ENCODE measurements around the gene MYMX.
A peak's percentile ranks its signal among the peaks of the same experiment; 100 is the strongest.
"Not testable (repeated sequence)": the region's sequence is repeated elsewhere in the genome, so short reads cannot be mapped to it uniquely, and the experiment has no call there.

Gene MYMX

GRCh38 chr6:44185953-44186634, 30.6 kb upstream of the MYMX start:
- FAIRE-seq = no peak
- no peak for DNase-seq (ENCODE audit: extremely low spot score, insufficient read length, low read depth)

DNA sequence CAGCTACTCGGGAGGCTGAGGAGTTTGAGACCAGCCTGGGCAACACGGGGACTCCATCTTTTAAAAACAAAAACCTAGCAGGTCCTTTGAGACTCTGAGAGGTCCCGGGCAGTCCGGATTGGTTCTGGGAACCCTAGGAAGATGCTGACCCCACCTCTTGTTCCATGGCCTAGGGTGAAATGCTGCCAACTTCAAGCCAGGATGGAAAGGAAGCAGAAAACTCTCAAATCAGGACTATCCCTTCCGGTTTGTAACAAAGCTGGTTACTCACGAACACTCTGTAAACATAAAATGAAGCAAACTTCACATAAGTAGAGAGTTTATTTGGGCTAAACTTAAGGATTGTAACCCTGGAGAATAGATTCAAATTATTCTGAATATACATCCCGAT, 30.1 kb upstream of the MYMX start:
- no peak for DNase-seq (ENCODE audit: extremely low spot score, insufficient read length, low read depth)
- no peak for FAIRE-seq

GRCh38 chr6:44188819-44189218, 27.9 kb upstream of the MYMX start:
- DNase-seq (ENCODE audit: extremely low spot score, insufficient read length, low read depth) (no peak), FAIRE-seq (no peak)

GRCh38 chr6:44189257-44189656, 27.5 kb upstream of the MYMX start:
- FAIRE-seq (no peak), DNase-seq (ENCODE audit: extremely low spot score, insufficient read length, low read depth) (no peak)

DNA sequence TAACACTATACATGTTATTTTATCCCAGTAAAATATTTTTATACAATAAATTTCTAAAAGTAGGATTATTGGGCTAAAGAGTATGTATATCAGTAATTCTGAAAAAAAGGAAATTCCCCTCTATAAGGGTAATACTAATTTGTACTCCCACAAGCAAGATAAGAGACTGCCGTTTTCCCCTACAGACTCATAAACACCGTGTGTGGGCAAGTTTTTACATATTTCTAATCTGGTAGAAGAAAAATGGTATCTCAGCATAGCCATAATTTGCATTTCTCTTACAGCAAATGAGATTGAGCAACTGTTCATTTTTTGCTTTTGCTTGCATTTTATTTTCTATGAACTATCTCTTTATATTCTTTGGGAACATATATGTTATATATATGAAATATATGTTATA, 26.0 kb upstream of the MYMX start:
- no peak for DNase-seq (ENCODE audit: extremely low spot score, insufficient read length, low read depth)
- FAIRE-seq = peak; percentile 41

DNA sequence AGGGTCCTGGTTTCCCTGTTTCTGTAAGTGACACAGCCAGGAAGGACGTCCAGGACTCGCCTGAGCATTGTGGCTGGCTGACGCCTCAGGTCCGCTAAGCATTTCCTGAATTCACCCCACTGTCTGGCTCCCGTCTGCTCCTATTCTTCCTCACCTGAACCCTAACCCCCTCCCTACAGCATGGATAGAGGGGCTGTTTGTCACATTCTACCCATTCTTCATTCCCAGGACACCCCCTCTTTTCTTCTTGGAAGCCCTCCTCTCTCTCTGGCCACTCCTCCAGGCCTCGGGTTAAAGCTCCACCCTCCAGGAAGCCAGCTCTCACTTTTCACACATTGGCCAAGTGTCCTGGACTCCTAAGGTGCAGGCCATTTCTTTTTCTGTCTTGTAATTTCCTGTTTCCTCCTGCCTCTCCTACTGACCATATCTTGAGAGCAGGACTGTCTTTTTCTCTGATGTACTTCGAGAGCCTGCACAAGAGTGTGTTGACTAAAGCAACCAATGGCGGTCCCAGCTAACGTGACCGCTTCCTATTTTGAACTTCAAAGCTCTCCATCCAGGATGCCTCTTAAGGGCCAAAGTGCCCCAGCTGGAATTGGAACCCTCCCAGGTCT, 24.2 kb upstream of the MYMX start:
- DNase-seq (ENCODE audit: extremely low spot score, insufficient read length, low read depth) = no peak
- no peak for FAIRE-seq

GRCh38 chr6:44193307-44193910, 23.3 kb upstream of the MYMX start:
- DNase-seq (ENCODE audit: extremely low spot score, insufficient read length, low read depth) (no peak), FAIRE-seq (no peak)

- no peak for FAIRE-seq
- DNase-seq (ENCODE audit: extremely low spot score, insufficient read length, low read depth) = no peak
Observed at GRCh38 chr6:44194326-44194725, 22.4 kb upstream of the MYMX start.

- FAIRE-seq = not testable (repeated sequence)
Observed at GRCh38 chr6:44196351-44196750, 20.4 kb upstream of the MYMX start.

GRCh38 chr6:44198684-44199083, 18.0 kb upstream of the MYMX start:
- DNase-seq (ENCODE audit: extremely low spot score, insufficient read length, low read depth) = no peak
- no peak for FAIRE-seq

More at GRCh38 chr6:44196351-44196750, 20.4 kb upstream of the MYMX start:
- not testable (repeated sequence) for DNase-seq (ENCODE audit: extremely low spot score, insufficient read length, low read depth)

DNA sequence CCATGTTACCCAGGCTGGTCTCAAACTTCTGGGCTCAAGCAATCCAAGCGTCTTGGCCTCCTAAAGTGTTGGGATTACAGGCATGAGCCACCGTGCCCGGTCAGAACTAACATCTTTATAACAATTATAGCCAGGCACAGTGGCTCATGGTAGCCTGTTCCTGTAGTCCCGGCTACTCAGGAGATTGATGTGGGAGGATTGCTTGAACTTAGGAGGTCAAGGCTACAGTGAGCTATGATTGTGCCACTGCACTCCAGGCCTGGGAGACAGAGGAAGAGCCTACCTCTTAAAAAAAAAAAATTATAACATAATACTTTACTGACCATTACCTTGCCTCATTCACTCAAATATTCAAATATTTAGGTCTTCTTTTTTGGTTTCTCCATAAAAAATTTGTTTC, 16.8 kb upstream of the MYMX start:
- DNase-seq (ENCODE audit: extremely low spot score, insufficient read length, low read depth) (no peak), FAIRE-seq (no peak)

- FAIRE-seq (no peak), DNase-seq (ENCODE audit: extremely low spot score, insufficient read length, low read depth) (no peak)
Observed at GRCh38 chr6:44201200-44201599, 15.5 kb upstream of the MYMX start.

- FAIRE-seq = no peak
- no peak for DNase-seq (ENCODE audit: extremely low spot score, insufficient read length, low read depth)
Observed at GRCh38 chr6:44201638-44202303, 15.0 kb upstream of the MYMX start.

GRCh38 chr6:44202332-44202971, 14.3 kb upstream of the MYMX start:
- FAIRE-seq (no peak), DNase-seq (ENCODE audit: extremely low spot score, insufficient read length, low read depth) (no peak)

DNA sequence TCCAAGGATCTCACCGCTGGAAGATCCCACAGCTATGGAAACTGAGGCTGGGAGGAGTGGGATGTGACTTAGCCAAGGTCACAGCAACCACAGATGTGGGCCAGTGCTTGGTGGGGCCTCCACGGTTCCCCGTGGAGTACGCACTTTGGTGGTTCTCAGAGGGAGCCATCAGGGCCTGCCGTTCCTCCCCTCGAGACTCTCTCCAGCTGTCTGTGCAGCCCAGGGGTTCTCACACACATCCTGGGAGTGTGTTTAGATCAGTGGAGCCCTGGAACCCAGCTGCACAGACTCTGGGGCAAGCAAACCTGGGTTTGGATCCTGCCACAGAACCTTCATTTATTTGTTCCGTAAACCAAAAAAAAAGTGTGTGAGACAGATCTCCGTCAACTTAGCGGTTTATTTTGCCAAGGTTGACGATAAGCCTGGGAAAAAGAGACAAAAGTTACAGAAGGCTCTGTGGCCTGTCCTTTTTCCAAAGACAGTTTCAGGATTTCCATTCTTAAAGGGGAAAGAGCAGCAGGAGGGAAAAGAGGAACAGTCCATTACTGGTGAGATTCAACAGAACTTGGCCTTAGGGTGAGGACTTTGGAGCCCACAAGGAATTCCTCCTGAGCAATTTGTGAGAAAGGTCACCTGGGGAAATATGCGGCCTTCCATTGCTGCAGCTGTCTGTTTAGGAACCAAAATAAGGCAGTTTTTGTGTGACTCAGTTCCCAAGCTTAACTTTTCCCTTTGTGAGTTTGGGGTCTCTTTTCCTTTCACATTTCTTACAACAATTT, 13.6 kb upstream of the MYMX start:
- no peak for FAIRE-seq
- no peak for DNase-seq (ENCODE audit: extremely low spot score, insufficient read length, low read depth)

DNA sequence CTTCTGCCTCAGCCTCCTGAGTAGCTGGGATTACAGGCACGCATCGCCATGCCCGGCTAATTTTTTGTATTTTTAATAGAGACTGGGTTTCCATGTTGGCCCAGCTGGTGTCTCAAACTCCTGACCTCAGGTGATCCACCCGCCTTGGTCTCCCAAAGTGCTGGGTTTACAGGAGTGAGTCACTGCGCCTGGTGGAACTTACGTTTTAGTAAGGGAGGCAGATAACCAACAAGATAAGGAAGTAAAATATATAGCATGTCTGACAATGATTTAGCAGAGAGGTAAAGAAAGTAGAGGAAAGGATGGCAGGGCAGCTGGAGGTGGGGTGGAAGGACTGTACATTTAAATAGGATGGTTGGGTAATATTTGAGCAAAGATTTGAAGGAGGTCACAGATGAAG, 12.8 kb upstream of the MYMX start:
- DNase-seq (ENCODE audit: extremely low spot score, insufficient read length, low read depth) (no peak), FAIRE-seq (no peak)

- FAIRE-seq (no peak), DNase-seq (ENCODE audit: extremely low spot score, insufficient read length, low read depth) (no peak)
Observed at GRCh38 chr6:44207966-44208365, 8.8 kb upstream of the MYMX start.

DNA sequence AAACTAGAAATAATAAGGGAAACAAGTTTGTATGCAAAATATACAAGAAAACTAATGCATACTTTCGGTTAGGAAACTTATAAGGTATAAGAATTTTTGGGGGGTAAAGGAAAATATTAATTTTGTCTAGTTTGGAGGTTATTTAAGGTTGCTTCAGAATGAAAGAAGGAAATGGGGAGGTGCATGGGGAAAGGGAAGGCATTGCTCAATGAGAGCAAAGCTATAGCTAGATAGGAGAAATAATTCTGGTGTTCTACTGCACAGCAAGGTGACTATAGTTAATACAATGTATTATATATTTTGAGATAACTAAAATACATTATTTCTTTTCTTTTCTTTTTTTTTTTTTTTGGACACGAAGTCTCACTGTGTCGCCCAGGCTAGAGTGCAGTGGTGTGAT, 5.4 kb upstream of the MYMX start:
- DNase-seq (ENCODE audit: extremely low spot score, insufficient read length, low read depth) = no peak
- no peak for FAIRE-seq

- DNase-seq (ENCODE audit: extremely low spot score, insufficient read length, low read depth) = no peak
- FAIRE-seq = no peak
Observed at GRCh38 chr6:44214307-44214706, 2.4 kb upstream of the MYMX start.
